Vagina (tissue), 2 donors: ENCODE measurements around the gene ATF5.

Experiments used
- POLR2A ChIP-seq, 2 donors: fragments of 450-650 bp; IDR thresholded peaks; one replicate each; pipeline ENCODE4 v1.6.1; 2017; ENCODE audit warnings: antibody characterized with exemption in 2 of 2, mild to moderate bottlenecking in 2 of 2, moderate library complexity in 2 of 2
- POLR2AphosphoS5 ChIP-seq, 2 donors: sonication (generic); formaldehyde crosslinking; IDR thresholded peaks; one replicate each; pipeline ENCODE4 v1.9.0; 2017; ENCODE audit warnings: antibody characterized with exemption in 2 of 2, mild to moderate bottlenecking in 2 of 2, low read depth in 1 of 2; ENCODE audit not compliant: insufficient read depth in 1 of 2
- TF ChIP-seq, protein P1 (sequence below), 3 experiments: fragments of 450-650 bp in 2 of 3; fragments of 200-600 bp in 1 of 3; sonication (generic) in 1 of 3; IDR thresholded peaks; one replicate each; pipeline ENCODE4 v1.5.1; 2017 to 2019; ENCODE audit warnings: antibody characterized with exemption in 3 of 3, mild to moderate bottlenecking in 2 of 3, moderate library complexity in 2 of 3

DNA sequence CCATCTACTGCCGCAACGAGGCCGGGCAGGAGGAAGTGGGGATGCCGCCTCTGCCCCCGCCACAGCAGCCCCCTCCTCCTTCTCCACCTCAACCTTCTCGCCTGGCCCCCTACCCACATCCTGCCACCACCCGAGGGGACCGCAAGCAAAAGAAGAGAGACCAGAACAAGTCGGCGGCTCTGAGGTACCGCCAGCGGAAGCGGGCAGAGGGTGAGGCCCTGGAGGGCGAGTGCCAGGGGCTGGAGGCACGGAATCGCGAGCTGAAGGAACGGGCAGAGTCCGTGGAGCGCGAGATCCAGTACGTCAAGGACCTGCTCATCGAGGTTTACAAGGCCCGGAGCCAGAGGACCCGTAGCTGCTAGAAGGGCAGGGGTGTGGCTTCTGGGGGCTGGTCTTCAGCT lies 3.7 kb downstream of the ATF5 start:
- TF ChIP-seq, protein P1, sequence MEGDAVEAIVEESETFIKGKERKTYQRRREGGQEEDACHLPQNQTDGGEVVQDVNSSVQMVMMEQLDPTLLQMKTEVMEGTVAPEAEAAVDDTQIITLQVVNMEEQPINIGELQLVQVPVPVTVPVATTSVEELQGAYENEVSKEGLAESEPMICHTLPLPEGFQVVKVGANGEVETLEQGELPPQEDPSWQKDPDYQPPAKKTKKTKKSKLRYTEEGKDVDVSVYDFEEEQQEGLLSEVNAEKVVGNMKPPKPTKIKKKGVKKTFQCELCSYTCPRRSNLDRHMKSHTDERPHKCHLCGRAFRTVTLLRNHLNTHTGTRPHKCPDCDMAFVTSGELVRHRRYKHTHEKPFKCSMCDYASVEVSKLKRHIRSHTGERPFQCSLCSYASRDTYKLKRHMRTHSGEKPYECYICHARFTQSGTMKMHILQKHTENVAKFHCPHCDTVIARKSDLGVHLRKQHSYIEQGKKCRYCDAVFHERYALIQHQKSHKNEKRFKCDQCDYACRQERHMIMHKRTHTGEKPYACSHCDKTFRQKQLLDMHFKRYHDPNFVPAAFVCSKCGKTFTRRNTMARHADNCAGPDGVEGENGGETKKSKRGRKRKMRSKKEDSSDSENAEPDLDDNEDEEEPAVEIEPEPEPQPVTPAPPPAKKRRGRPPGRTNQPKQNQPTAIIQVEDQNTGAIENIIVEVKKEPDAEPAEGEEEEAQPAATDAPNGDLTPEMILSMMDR (IDR thresholded peaks at IDR 0.05), result no peak
- TF ChIP-seq POLR2A (IDR thresholded peaks at IDR 0.05), result no peak
- no peak for TF ChIP-seq POLR2AphosphoS5 (IDR thresholded peaks at IDR 0.05; ENCODE audit: insufficient read depth in 1 of 2, low read depth in 1 of 2)
